GM12892 (cell line): Measurements from ENCODE around the gene LCK.

Source experiments
- POLR2A ChIP-seq: IDR thresholded peaks from 2 replicates; pipeline ENCODE4 v1.6.1; 2011; ENCODE audit warnings: low read depth, low read length, control low read depth
- POLR2AphosphoS5 ChIP-seq: IDR thresholded peaks from 2 replicates; pipeline ENCODE4 v1.6.1; 2011; ENCODE audit warnings: low read depth, low read length, control low read depth
- TAF1 ChIP-seq: IDR thresholded peaks from 2 replicates; pipeline ENCODE4 v1.6.1; 2011; ENCODE audit warnings: low read depth, mild to moderate bottlenecking, control low read depth, low read length, borderline replicate concordance

DNA sequence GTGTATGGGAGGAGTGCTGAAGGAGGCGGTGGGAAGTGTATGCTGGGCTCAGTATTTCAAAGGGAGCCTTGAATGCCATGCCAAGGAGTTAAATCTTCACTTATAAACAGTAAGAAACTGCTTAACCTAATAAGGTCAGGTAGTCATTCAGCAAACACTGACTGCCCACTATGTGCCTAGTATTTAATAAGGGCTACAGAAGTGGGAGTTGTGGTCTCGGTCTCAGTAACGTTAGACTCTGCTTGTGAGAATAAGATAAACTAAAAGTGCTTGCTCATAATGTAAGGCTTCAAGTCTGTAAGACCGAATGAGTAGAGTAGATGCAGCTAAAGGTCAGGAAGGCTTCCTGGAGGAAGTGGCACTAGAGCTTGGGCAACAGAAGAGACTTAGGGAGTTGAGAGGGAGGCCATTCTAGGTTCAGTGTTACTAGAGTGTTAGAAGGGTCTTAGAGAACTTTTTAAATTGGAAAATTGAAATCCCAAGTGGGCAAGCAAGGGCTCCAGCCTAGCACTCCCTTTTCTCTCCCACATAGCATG, 78.9 kb downstream of the LCK start:
- TF ChIP-seq POLR2A (no peak), TAF1 (no peak), POLR2AphosphoS5 (no peak)
